SK-N-SH (cell line): ENCODE data around the gene CCHCR1. TPM values are rescaled to one million over a fixed set of nuclear protein-coding genes. Genes with fewer than 3 reads are reported as not detected.

Experiments used
- CTCF ChIA-PET: fragments of 300-600, 350-600 bp; formaldehyde crosslinking; extraction: SDS; loops from one replicate; lab custom pipeline; 2021; lab: Yijun Ruan, JAX
- POLR2A ChIA-PET: fragments of 350-600 bp; sonication (Branson Sonifier 250); formaldehyde crosslinking; extraction: SDS; loops from one replicate; lab custom pipeline; 2020; ENCODE audit warnings: antibody characterized with exemption, inconsistent platforms; lab: Yijun Ruan, JAX
- DNase-seq: peaks from one replicate; pipeline ENCODE4 v3.0.0; 2012
- H2AFZ ChIP-seq: fragments of 200-600 bp; sonication (generic); 2 replicates; pipeline ENCODE4 v1.8.1; 2016; ENCODE audit warnings: antibody characterized with exemption, mild to moderate bottlenecking, low read depth
- H3F3A ChIP-seq: fragments of 200-600 bp; sonication (generic); replicated peaks from 2 replicates; pipeline ENCODE3; 2016; ENCODE audit warnings: antibody characterized with exemption, mild to moderate bottlenecking; ENCODE audit not compliant: insufficient read depth
- H3K27ac ChIP-seq, 2 experiments: fragments of 200-500 bp in 1 of 2; fragments of 200-600 bp in 1 of 2; sonication (Bioruptor generic) in 1 of 2; sonication (generic), shearing (Covaris generic) in 1 of 2; 2 replicates each; pipeline versions ENCODE4 v1.5.1 to v1.6.1; 2014 to 2016; ENCODE audit warnings: low read depth in 2 of 2, inconsistent platforms in 1 of 2, low read length in 1 of 2, mild to moderate bottlenecking in 1 of 2, mixed read lengths in 1 of 2
- H3K27me3 ChIP-seq: fragments of 200-600 bp; sonication (generic), shearing (Covaris generic); 2 replicates; pipeline ENCODE4 v1.6.1; 2016; ENCODE audit warnings: mixed run types; ENCODE audit not compliant: insufficient read depth
- H3K36me3 ChIP-seq, 2 experiments: fragments of 200-500 bp in 1 of 2; fragments of 200-600 bp in 1 of 2; sonication (Bioruptor generic) in 1 of 2; sonication (generic) in 1 of 2; replicated peaks in 1 of 2; 2 replicates each; pipeline versions ENCODE3 to v1.5.1; 2014 to 2016; ENCODE audit warnings: low read length in 1 of 2, mild to moderate bottlenecking in 1 of 2; ENCODE audit not compliant: insufficient read depth in 2 of 2, control insufficient read depth in 1 of 2
- H3K4me1 ChIP-seq, 2 experiments: fragments of 200-500 bp in 1 of 2; fragments of 200-600 bp in 1 of 2; sonication (Bioruptor generic) in 1 of 2; sonication (generic), shearing (Covaris generic) in 1 of 2; 2 replicates each; pipeline versions ENCODE4 v1.5.1 to v1.6.1; 2014 to 2016; ENCODE audit warnings: low read depth in 1 of 2, low read length in 1 of 2, mixed run types in 1 of 2; ENCODE audit not compliant: insufficient read depth in 2 of 2, control insufficient read depth in 1 of 2
- H3K4me2 ChIP-seq: fragments of 200-600 bp; sonication (generic), shearing (Covaris generic); 2 replicates; pipeline ENCODE4 v1.6.1; 2017; ENCODE audit warnings: mixed run types
- H3K4me3 ChIP-seq, 2 experiments: fragments of 200-500 bp in 1 of 2; fragments of 200-600 bp in 1 of 2; sonication (Bioruptor generic) in 1 of 2; sonication (generic), shearing (Covaris generic) in 1 of 2; 2 replicates each; pipeline versions ENCODE4 v1.5.1 to v1.8.1; 2014 to 2016; ENCODE audit warnings: low read depth in 2 of 2, inconsistent platforms in 1 of 2, low read length in 1 of 2, mild to moderate bottlenecking in 1 of 2, mixed read lengths in 1 of 2, moderate library complexity in 1 of 2
- H3K79me2 ChIP-seq: fragments of 200-600 bp; sonication (generic); 2 replicates; pipeline ENCODE4 v1.8.1; 2017; ENCODE audit warnings: mild to moderate bottlenecking; ENCODE audit not compliant: insufficient read depth
- H3K9ac ChIP-seq: fragments of 200-600 bp; sonication (generic); 2 replicates; pipeline ENCODE4 v1.6.1; 2017; ENCODE audit warnings: mixed run types
- H3K9me2 ChIP-seq: fragments of 200-600 bp; sonication (generic); 2 replicates; pipeline ENCODE4 v1.6.1; 2017; ENCODE audit warnings: mixed run types
- H3K9me3 ChIP-seq: fragments of 200-600 bp; sonication (generic); 2 replicates; pipeline ENCODE4 v1.6.1; 2017; ENCODE audit warnings: mixed run types, mild to moderate bottlenecking, moderate library complexity
- H4K20me1 ChIP-seq: fragments of 200-600 bp; sonication (generic); 2 replicates; pipeline ENCODE4 v1.6.1; 2017; ENCODE audit warnings: mild to moderate bottlenecking, mixed run types; ENCODE audit not compliant: insufficient read depth
- EP300 ChIP-seq, 2 experiments: IDR thresholded peaks; 2 replicates each; pipeline versions ENCODE4 v1.4.0 to v1.6.1; 2012; ENCODE audit warnings: borderline replicate concordance in 1 of 2, low read depth in 1 of 2, low read length in 1 of 2
- EZH2phosphoT487 ChIP-seq: fragments of 200-600 bp; sonication (generic); IDR thresholded peaks from 2 replicates; pipeline ENCODE4 v1.6.1; 2017; ENCODE audit warnings: low read depth, mixed run types, mild to moderate bottlenecking, antibody characterized with exemption, moderate library complexity, borderline replicate concordance
- FOSL2 ChIP-seq: IDR thresholded peaks from 2 replicates; pipeline ENCODE4 v1.4.0; 2012; ENCODE audit warnings: low read depth, mild to moderate bottlenecking, moderate library complexity, borderline replicate concordance
- FOXM1 ChIP-seq: IDR thresholded peaks from 2 replicates; pipeline ENCODE4 v1.4.0; 2012; ENCODE audit warnings: low read depth, mild to moderate bottlenecking
- JUND ChIP-seq: IDR thresholded peaks from 2 replicates; pipeline ENCODE4 v1.4.0; 2012
- MEF2A ChIP-seq: IDR thresholded peaks from 2 replicates; pipeline ENCODE4 v1.4.0; 2012; ENCODE audit warnings: low read depth, borderline replicate concordance
- NRF1 ChIP-seq: IDR thresholded peaks from 2 replicates; pipeline ENCODE4 v1.6.1; 2012; ENCODE audit warnings: low read depth, mild to moderate bottlenecking, low read length
- RXRA ChIP-seq: IDR thresholded peaks from 2 replicates; pipeline ENCODE4 v1.4.0; 2012; ENCODE audit warnings: low read depth, mild to moderate bottlenecking, borderline replicate concordance
- TAF1 ChIP-seq: IDR thresholded peaks from 2 replicates; pipeline ENCODE4 v1.6.1; 2012; ENCODE audit warnings: low read depth, mild to moderate bottlenecking, low read length, moderate library complexity, borderline replicate concordance
- WGBS: methylation state at CpG from one replicate; pipeline ENCODE4 v1.1.6; 2017; ENCODE audit warnings: low lambda C conversion rate; 5-methylcytosine and 5-hydroxymethylcytosine counted together
- polyA plus RNA-seq, 3 experiments: library from polyadenylated mRNA; depleted of rRNA; stranded (reverse); fragments of >200 nt; gene quantifications; 2 replicates each; pipeline ENCODE4 v1.2.3, GENCODE V29; 2012
- TF ChIP-seq, protein P1 (sequence below): IDR thresholded peaks from 2 replicates; pipeline ENCODE4 v1.6.1; 2012; ENCODE audit warnings: mild to moderate bottlenecking, low read depth, low read length, moderate library complexity
- TF ChIP-seq, protein P2 (sequence below): IDR thresholded peaks from 2 replicates; pipeline ENCODE4 v1.4.0; 2012; ENCODE audit warnings: low read depth, borderline replicate concordance

CCHCR1 gene
- polyA plus RNA-seq, 1 of the 3 experiments (the other 2 are of a cell fraction) = 18.7 TPM

DNA sequence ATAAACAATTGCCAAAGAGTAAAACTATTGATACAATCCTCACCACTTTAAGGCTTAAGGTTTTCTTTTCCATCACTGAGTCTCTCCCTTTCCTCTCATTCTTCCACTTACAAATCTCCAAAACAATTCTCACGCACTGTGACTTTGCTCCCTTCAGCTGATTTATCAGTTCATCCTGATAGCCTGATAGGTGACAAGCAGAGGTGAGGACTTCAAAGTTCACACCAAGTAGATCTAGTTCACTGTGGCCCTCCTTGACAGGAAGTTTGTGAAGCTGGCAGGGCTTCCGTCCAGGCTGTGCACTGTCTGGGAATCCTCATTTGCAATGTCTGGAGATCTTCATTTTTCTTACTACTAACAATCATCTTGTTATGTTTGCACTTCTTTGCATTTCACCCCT is 48.0 kb upstream of the CCHCR1 start:
- no peak overlapping the region for H3K27ac ChIP-seq
- H2AFZ ChIP-seq = no peak overlapping the region
- CTCF ChIA-PET = interaction anchor here (1.1 to 2.6 kb wide), 4 partner anchors 13 to 162 kb away, joined by 3 to 11 read pairs (median 4); no protein-coding TSS in a partner anchor
- H3K4me3 ChIP-seq = no peak overlapping the region
- POLR2A ChIA-PET = no interaction called here
- H3K9me3 ChIP-seq = no peaks in the 10 kb centered on the region
- H3K9ac ChIP-seq = no peak overlapping the region
- peaks cover 0 to 1% of the 10 kb centered on the region in 2 experiments for H3K36me3 ChIP-seq
- H3K4me2 ChIP-seq = no peak overlapping the region
- TF ChIP-seq EZH2phosphoT487 = no peak
- TF ChIP-seq, all 33 proteins: peak for 0
- Histone ChIP-seq H3K9me2 (no peaks in the 10 kb centered on the region), H3K4me1 (peaks cover 2 to 7% of the 10 kb centered on the region in 2 experiments; a peak in 2 of 4 replicates), H3F3A (no peaks in the 10 kb centered on the region), H3K27me3 (peaks cover 6% of the 10 kb centered on the region; the same call in 1 of the 2 replicates), H3K79me2 (no peaks in the 10 kb centered on the region), H4K20me1 (no peaks in the 10 kb centered on the region)
- 60% methylated on average over 2 of the region's 2 CpGs for WGBS
- no peak for DNase-seq

GRCh38 chr6:31204751-31205145 is 47.1 kb upstream of the CCHCR1 start:
- H3K27ac ChIP-seq = no peak overlapping the region
- WGBS = 41% methylated on average over 4 of the region's 4 CpGs
- no peaks in the 10 kb centered on the region for H3K9me2 ChIP-seq
- no peaks in the 10 kb centered on the region for H3F3A ChIP-seq
- H3K4me3 ChIP-seq = no peak overlapping the region
- POLR2A ChIA-PET = no interaction called here
- H4K20me1 ChIP-seq = no peaks in the 10 kb centered on the region
- no peak overlapping the region for H3K9ac ChIP-seq
- CTCF ChIA-PET = interaction anchor here (1.7 kb wide), 1 partner anchor 12 kb away, joined by 4 read pairs; no protein-coding TSS in a partner anchor
- TF ChIP-seq JUND = no peak
- no peak for TF ChIP-seq RXRA
- no peak for TF ChIP-seq MEF2A
- TF ChIP-seq, protein P1, sequence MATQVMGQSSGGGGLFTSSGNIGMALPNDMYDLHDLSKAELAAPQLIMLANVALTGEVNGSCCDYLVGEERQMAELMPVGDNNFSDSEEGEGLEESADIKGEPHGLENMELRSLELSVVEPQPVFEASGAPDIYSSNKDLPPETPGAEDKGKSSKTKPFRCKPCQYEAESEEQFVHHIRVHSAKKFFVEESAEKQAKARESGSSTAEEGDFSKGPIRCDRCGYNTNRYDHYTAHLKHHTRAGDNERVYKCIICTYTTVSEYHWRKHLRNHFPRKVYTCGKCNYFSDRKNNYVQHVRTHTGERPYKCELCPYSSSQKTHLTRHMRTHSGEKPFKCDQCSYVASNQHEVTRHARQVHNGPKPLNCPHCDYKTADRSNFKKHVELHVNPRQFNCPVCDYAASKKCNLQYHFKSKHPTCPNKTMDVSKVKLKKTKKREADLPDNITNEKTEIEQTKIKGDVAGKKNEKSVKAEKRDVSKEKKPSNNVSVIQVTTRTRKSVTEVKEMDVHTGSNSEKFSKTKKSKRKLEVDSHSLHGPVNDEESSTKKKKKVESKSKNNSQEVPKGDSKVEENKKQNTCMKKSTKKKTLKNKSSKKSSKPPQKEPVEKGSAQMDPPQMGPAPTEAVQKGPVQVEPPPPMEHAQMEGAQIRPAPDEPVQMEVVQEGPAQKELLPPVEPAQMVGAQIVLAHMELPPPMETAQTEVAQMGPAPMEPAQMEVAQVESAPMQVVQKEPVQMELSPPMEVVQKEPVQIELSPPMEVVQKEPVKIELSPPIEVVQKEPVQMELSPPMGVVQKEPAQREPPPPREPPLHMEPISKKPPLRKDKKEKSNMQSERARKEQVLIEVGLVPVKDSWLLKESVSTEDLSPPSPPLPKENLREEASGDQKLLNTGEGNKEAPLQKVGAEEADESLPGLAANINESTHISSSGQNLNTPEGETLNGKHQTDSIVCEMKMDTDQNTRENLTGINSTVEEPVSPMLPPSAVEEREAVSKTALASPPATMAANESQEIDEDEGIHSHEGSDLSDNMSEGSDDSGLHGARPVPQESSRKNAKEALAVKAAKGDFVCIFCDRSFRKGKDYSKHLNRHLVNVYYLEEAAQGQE = no peak
- no peak for TF ChIP-seq FOSL2
- TF ChIP-seq FOXM1 = no peak
- TF ChIP-seq EP300 (IDR thresholded peaks at IDR 0.05; ENCODE audit: borderline replicate concordance in 1 of 2, low read depth in 1 of 2, low read length in 1 of 2) = no peak
- TF ChIP-seq TAF1 = no peak
- TF ChIP-seq, protein P2, sequence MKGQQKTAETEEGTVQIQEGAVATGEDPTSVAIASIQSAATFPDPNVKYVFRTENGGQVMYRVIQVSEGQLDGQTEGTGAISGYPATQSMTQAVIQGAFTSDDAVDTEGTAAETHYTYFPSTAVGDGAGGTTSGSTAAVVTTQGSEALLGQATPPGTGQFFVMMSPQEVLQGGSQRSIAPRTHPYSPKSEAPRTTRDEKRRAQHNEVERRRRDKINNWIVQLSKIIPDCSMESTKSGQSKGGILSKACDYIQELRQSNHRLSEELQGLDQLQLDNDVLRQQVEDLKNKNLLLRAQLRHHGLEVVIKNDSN = no peak
- TF ChIP-seq NRF1 = no peak
- TF ChIP-seq EZH2phosphoT487 = no peak
- peaks cover 0 to 6% of the 10 kb centered on the region in 2 experiments for H3K36me3 ChIP-seq
- no peak overlapping the region; the same call in 1 of the 2 replicates for H3K4me2 ChIP-seq
- H3K79me2 ChIP-seq = peaks cover 3% of the 10 kb centered on the region; the same call in 1 of the 2 replicates
- H2AFZ ChIP-seq = no peak overlapping the region
- peaks cover 6% of the 10 kb centered on the region; the same call in 1 of the 2 replicates for H3K27me3 ChIP-seq
- no peaks in the 10 kb centered on the region for H3K9me3 ChIP-seq
- no peak for DNase-seq
- H3K4me1 ChIP-seq = peaks cover 2 to 7% of the 10 kb centered on the region in 2 experiments; a peak in 2 of 4 replicates
